HepG2 (cell line): ENCODE measurements around the gene SDC4. TPM values are rescaled to one million over a fixed set of nuclear protein-coding genes. Genes with fewer than 3 reads are reported as not detected.

Source experiments
- ARID5B ChIP-seq: IDR thresholded peaks from 2 replicates; pipeline ENCODE4 v1.4.0; 2020; ENCODE audit warnings: mild to moderate bottlenecking, missing genetic modification reagents
- CBX5 ChIP-seq: sonication (generic); formaldehyde crosslinking; IDR thresholded peaks from 2 replicates; pipeline ENCODE4 v1.4.0; 2020; ENCODE audit warnings: missing genetic modification reagents, borderline replicate concordance
- CEBPG ChIP-seq: IDR thresholded peaks from 2 replicates; pipeline ENCODE4 v1.6.1; 2016
- HNF4A ChIP-seq: sonication (generic); formaldehyde crosslinking; IDR thresholded peaks from 2 replicates; pipeline ENCODE4 v1.4.0; 2020; ENCODE audit warnings: missing genetic modification reagents
- HNRNPUL1 ChIP-seq: fragments of 200-400 bp; formaldehyde crosslinking; IDR thresholded peaks from 2 replicates; pipeline ENCODE4 v1.6.1; 2017; ENCODE audit warnings: low read depth, mild to moderate bottlenecking, low read length, moderate library complexity
- HOXA3 ChIP-seq: sonication (generic); formaldehyde crosslinking; IDR thresholded peaks from 2 replicates; pipeline ENCODE4 v1.5.0; 2020; ENCODE audit warnings: missing genetic modification reagents
- IRX3 ChIP-seq: sonication (generic); formaldehyde crosslinking; IDR thresholded peaks from 2 replicates; pipeline ENCODE4 v1.8.1; 2023; ENCODE audit warnings: mild to moderate bottlenecking, low read depth, missing genetic modification reagents, borderline replicate concordance
- KLF9 ChIP-seq: IDR thresholded peaks from 2 replicates; pipeline ENCODE4 v1.6.1; 2016; ENCODE audit warnings: low read depth
- PHF21A ChIP-seq: sonication (generic); formaldehyde crosslinking; IDR thresholded peaks from 2 replicates; pipeline ENCODE4 v1.5.0; 2020; ENCODE audit warnings: mild to moderate bottlenecking, missing genetic modification reagents
- STAG1 ChIP-seq: sonication (generic); formaldehyde crosslinking; IDR thresholded peaks from 2 replicates; pipeline ENCODE4 v1.4.0; 2020; ENCODE audit warnings: missing genetic modification reagents
- TAF15 ChIP-seq: fragments of 200-400 bp; formaldehyde crosslinking; IDR thresholded peaks from one replicate; pipeline ENCODE4 v1.6.1; 2018; ENCODE audit warnings: mild to moderate bottlenecking, low read depth, low read length; ENCODE audit not compliant: poor library complexity, severe bottlenecking
- ZNF136 ChIP-seq: sonication (generic); formaldehyde crosslinking; IDR thresholded peaks from 2 replicates; pipeline ENCODE4 v1.8.1; 2022; ENCODE audit warnings: low read depth, mild to moderate bottlenecking, moderate library complexity, missing genetic modification reagents
- ZNF232 ChIP-seq: sonication (generic); formaldehyde crosslinking; IDR thresholded peaks from 2 replicates; pipeline ENCODE4 v1.4.0; 2020; ENCODE audit warnings: missing genetic modification reagents, borderline replicate concordance
- ZNF275 ChIP-seq: sonication (generic); formaldehyde crosslinking; IDR thresholded peaks from 2 replicates; pipeline ENCODE4 v1.8.0; 2022; ENCODE audit warnings: missing genetic modification reagents, mild to moderate bottlenecking, inconsistent platforms, borderline replicate concordance
- ZNF30 ChIP-seq: sonication (generic); formaldehyde crosslinking; IDR thresholded peaks from 2 replicates; pipeline ENCODE4 v1.5.0; 2020; ENCODE audit warnings: mild to moderate bottlenecking, missing genetic modification reagents
- ZNF343 ChIP-seq: sonication (generic); formaldehyde crosslinking; IDR thresholded peaks from 2 replicates; pipeline ENCODE4 v1.4.0; 2020; ENCODE audit warnings: mild to moderate bottlenecking, missing genetic modification reagents
- ZNF550 ChIP-seq: sonication (generic); formaldehyde crosslinking; IDR thresholded peaks from 2 replicates; pipeline ENCODE4 v1.4.0; 2020; ENCODE audit warnings: mild to moderate bottlenecking, missing genetic modification reagents, borderline replicate concordance
- ZNF746 ChIP-seq: sonication (generic); formaldehyde crosslinking; IDR thresholded peaks from 2 replicates; pipeline ENCODE4 v1.8.0; 2022; ENCODE audit warnings: mild to moderate bottlenecking, missing genetic modification reagents
- ZNF761 ChIP-seq: sonication (generic); formaldehyde crosslinking; conservative IDR thresholded peaks from 2 replicates; pipeline ENCODE4 v1.4.0; 2020; ENCODE audit warnings: mild to moderate bottlenecking, missing genetic modification reagents
- ZNF766 ChIP-seq: sonication (generic); formaldehyde crosslinking; IDR thresholded peaks from 2 replicates; pipeline ENCODE4 v1.5.0; 2020; ENCODE audit warnings: missing genetic modification reagents, borderline replicate concordance
- ZNF850 ChIP-seq: sonication (generic); formaldehyde crosslinking; conservative IDR thresholded peaks from 2 replicates; pipeline ENCODE4 v1.9.0; 2021; ENCODE audit warnings: mild to moderate bottlenecking, missing genetic modification reagents
- ZSCAN20 ChIP-seq: sonication (generic); formaldehyde crosslinking; IDR thresholded peaks from 2 replicates; pipeline ENCODE4 v1.4.0; 2020; ENCODE audit warnings: missing genetic modification reagents, mild to moderate bottlenecking, borderline replicate concordance
- ZSCAN30 ChIP-seq: sonication (generic); formaldehyde crosslinking; IDR thresholded peaks from 2 replicates; pipeline ENCODE4 v1.5.0; 2020; ENCODE audit warnings: mild to moderate bottlenecking, missing genetic modification reagents
- ZSCAN5A ChIP-seq: sonication (generic); formaldehyde crosslinking; IDR thresholded peaks from 2 replicates; pipeline ENCODE4 v1.8.0; 2022; ENCODE audit warnings: mild to moderate bottlenecking, missing genetic modification reagents, borderline replicate concordance
- polyA plus RNA-seq, 8 experiments: library from polyadenylated mRNA; depleted of rRNA in 3 of 8; stranded (reverse) in 7 of 8; unstranded in 1 of 8; fragments of >200 nt; fragmentation: Illumina TruSeq in 4 of 8; extraction: Trizol in 4 of 8; gene quantifications; 2 replicates each; pipeline versions ENCODE4 v1.2.1 to v1.2.3, GENCODE V29; 2011 to 2016; ENCODE audit warnings: low read depth in 4 of 8, missing spikeins in 1 of 8, mixed read lengths in 1 of 8; ENCODE audit not compliant: insufficient read depth in 1 of 8
- total RNA-seq, 5 experiments: library from RNA; depleted of rRNA; stranded (reverse); fragments of >200 nt; fragmentation: Illumina TruSeq; extraction: Trizol; gene quantifications; 2 replicates each; pipeline ENCODE4 v1.2.3, GENCODE V29; 2016; ENCODE audit warnings: low read depth in 1 of 5

SDC4 gene
- total and polyA plus RNA-seq, 2 of the 13 experiments (the other 11 are each of a cell fraction or from before 2014, with no cell fraction given): 49.0 to 65.1 TPM

- peak; percentile 43; the same call in 1 of the 2 replicates for TF ChIP-seq CBX5
- TF ChIP-seq ZNF766 (CRISPR knock-in tag): no peak
- no peak for TF ChIP-seq HOXA3
- TF ChIP-seq STAG1 (CRISPR knock-in tag): no peak
- TF ChIP-seq HNF4A: peak; percentile 86
- no peak for TF ChIP-seq ZNF136 (CRISPR knock-in tag)
- TF ChIP-seq ZNF232 (CRISPR knock-in tag): 0 out of 2 replicates have a peak, but pooled peaks have one; percentile 1
- TF ChIP-seq ZSCAN30 (CRISPR knock-in tag): no peak
- TF ChIP-seq ZSCAN5A: peak; percentile 44; the same call in 1 of the 2 replicates
- peak; percentile 82; the same call in 1 of the 2 replicates for TF ChIP-seq ZNF850 (CRISPR knock-in tag)
- no peak for TF ChIP-seq ZNF761 (CRISPR knock-in tag)
- no peak for TF ChIP-seq TAF15
- no peak for TF ChIP-seq ZNF275
- no peak for TF ChIP-seq ARID5B (CRISPR knock-in tag)
- no peak for TF ChIP-seq CEBPG (CRISPR knock-in tag)
- TF ChIP-seq IRX3 (CRISPR knock-in tag): no peak
- TF ChIP-seq PHF21A (CRISPR knock-in tag): no peak; the same call in 1 of the 2 replicates
- TF ChIP-seq ZNF746 (CRISPR knock-in tag): no peak
- no peak for TF ChIP-seq ZNF30 (CRISPR knock-in tag)
- TF ChIP-seq ZSCAN20 (CRISPR knock-in tag): 0 out of 2 replicates have a peak, but pooled peaks have one; percentile 5
- TF ChIP-seq HNRNPUL1: no peak
- 0 out of 2 replicates have a peak, but pooled peaks have one; percentile 28 for TF ChIP-seq KLF9 (CRISPR knock-in tag)
- peak; percentile 66; the same call in 1 of the 2 replicates for TF ChIP-seq ZNF343
- TF ChIP-seq ZNF550 (CRISPR knock-in tag): 0 out of 2 replicates have a peak, but pooled peaks have one; percentile 48
These were observed 4.6 kb downstream of the SDC4 start (continued) for GRCh38 chr20:45343532-45344167.
